HT1080 (cell line): ENCODE results near the gene BTN3A1. TPM values are rescaled to one million over a fixed set of nuclear protein-coding genes. Genes with fewer than 3 reads are reported as not detected.

Experiments
- DNase-seq: peaks from one replicate; pipeline ENCODE4 v3.0.0-alpha.2; 2015; ENCODE audit warnings: low read depth
- total RNA-seq: library from RNA; depleted of rRNA; stranded (reverse); fragments of >200 nt; shearing (Covaris generic); gene quantifications from 2 replicates; pipeline ENCODE4 v1.2.3, GENCODE V29; 2014

BTN3A1 gene
- total RNA-seq, 1 experiment from 2014 or later, result 8.7 TPM

DNA sequence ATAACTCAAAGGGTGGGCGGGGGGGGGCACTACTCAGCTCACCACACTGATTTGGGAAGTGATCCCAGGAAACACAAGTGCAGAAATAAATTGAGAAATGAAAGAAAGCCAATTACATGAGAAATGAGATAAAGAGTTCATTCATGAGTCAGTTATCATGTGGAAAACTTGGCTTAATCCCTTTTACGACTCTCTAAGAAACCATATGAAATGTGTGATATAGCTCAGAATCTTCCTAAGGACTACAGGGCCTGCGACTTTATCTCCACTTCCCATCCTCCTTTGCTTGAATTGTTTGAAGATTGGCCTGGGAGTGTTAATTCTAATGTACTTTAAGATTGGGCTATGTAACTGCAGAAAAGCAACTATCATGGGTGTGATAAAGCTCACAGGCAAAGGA lies 22.8 kb upstream of the BTN3A1 start:
- DNase-seq, result no peak

DNA sequence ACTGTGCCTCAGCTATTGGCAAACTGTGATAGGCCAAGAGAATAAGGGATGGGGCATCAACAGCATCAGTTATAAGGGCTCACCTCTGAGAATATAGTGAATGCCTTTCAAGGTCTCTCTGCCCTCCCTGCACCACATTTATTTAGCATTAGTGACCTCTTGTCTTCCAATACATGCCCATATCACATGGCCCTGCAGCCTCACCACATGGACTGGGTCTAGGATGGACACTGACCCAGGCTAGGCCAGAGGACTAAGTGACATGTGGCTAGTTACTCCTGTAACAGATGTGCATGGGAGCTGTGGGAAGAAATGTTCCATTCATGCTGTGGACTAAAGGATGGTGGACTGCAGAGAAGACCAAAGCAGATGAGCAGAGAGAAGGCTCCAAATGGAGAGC lies 22.3 kb upstream of the BTN3A1 start:
- DNase-seq, result no peak

DNA sequence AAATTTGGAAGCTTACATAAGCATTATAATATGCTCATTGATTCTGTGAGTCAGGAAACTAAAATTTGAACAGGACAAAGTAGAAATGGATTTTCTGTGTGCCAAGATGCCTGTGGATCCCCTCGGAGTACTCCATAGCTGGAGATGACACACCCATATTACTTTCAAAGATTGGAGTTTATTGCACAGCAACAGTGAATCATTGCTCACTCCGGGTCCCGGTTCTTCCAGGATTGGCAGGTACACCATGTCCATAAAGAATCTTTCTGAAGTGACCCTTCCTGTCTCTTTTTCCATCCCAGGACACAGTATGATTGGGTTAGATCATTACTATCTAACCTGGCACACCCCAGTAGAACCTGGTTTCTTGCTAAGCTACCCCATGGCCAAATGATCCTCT lies 21.8 kb upstream of the BTN3A1 start:
- no peak for DNase-seq

DNA sequence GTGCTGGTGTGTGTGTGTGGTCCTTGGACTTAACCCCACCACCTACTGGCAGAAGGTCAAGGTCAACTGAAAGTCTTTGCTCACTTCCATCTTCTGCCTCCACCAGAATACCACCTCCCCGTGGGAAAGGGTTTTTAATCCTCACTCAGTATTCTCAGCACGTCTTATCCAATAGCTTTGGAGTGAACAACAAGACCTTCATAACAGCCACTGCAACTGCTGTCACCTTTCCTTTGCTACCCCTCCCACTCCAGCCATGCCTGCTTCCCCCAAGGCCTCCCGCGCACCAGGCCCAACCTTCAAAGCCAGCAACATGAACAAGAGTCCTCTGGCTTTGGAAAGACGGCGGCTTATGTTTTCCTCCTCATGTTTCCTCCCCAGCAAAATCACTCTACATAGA lies 20.0 kb upstream of the BTN3A1 start:
- no peak for DNase-seq

DNA sequence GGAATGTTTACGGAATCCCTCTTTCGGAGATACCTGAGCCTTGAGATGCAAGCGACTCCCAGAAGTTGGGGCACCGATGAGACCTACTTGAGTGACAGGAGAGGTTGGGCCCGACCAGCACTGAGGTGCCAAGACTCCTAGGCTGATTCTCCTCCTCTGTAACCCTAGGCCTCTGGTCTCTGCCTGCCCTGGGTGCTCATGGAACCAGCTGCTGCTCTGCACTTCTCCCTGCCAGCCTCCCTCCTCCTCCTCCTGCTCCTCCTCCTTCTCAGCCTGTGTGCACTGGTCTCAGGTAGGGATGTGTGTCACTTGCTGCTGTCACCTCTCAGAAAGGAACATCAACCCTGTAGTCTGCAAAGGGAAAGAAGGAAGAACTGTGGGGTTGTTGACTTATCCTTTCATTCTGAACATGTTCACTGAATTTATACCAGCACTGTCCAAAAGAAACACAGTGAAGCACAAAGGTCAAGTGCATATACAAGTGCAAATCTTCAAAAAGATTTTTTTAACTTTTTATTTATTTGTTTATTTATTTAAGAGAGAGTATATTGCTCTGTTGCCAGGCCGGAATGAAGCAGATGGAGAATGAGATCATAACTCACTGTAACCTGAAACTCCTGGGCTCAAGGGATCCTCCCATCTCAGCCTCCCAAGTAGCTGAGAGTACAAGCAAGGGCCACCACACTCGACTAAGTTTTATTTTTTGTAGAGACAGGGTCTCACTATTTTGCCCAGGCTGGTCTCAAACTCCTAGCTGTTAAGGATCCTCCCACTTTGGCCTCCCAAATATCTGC lies 18.3 kb upstream of the BTN3A1 start:
- DNase-seq, result peak; percentile 65

DNA sequence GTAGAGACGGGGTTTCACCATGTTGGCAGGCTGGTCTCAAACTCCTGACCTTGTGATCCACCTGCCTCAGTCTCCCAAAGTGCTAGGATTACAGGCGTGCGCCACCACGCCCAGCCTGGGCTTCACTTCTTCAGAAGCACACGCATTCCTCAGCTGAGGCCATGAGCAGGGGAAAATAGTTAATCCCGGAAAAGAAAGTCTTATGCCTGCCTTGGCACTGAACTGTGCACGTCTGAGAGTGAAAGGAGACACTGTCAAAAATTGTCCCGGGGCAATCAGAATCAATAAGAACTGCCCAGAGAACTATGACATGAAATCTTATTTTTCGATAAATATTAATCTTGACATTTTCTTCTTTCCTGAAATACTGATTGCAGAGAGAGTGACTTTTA lies 16.3 kb upstream of the BTN3A1 start:
- DNase-seq, result no peak

DNA sequence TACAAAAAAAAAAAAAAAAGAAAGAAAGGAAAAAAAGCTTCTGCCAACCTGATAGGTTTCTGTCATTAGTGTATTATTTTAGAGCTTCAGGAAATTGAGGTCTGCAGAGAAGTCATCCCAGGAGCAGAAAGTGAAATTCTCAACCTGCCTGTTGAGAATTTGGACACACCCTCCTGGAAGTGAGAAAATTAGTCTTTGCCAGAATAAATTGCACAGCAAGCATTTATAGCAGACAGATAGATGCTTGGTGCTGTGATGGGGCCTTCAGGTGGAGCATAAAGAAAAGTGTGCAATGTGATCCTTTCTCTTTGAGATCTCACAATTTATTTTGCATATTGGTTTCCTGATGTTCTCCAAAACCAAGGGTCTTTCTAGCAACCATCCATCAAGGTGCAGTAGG lies 14.5 kb upstream of the BTN3A1 start:
- no peak for DNase-seq

DNA sequence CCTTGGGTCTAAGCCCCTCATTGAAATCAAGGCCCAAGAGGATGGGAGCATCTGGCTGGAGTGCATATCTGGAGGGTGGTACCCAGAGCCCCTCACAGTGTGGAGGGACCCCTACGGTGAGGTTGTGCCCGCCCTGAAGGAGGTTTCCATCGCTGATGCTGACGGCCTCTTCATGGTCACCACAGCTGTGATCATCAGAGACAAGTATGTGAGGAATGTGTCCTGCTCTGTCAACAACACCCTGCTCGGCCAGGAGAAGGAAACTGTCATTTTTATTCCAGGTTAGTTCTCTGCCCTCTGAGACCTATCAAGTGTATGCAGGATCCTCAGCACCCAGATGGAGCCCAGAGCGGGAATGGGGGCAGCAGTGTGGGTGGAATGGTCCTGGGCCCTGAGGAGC lies 14.1 kb upstream of the BTN3A1 start:
- no peak for DNase-seq

DNA sequence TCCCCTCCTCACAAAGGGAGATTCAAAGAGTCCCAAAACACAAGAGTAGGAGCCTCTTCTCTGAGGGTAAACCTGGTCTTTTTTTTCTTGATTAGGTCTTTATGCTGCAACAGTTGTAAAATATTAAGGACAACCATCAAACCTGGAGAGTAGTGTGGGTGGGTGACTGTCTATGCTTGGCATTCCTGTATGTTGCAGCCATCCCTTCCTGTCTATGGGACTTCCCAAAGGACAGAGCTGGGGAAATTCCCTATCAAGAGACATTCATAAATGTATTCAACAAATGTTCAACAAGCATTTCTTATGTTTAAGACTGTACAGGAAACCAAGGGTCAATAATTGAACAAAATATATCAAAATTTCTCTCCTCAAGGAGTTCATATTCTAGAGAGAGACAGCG lies 13.6 kb upstream of the BTN3A1 start:
- DNase-seq, result no peak

DNA sequence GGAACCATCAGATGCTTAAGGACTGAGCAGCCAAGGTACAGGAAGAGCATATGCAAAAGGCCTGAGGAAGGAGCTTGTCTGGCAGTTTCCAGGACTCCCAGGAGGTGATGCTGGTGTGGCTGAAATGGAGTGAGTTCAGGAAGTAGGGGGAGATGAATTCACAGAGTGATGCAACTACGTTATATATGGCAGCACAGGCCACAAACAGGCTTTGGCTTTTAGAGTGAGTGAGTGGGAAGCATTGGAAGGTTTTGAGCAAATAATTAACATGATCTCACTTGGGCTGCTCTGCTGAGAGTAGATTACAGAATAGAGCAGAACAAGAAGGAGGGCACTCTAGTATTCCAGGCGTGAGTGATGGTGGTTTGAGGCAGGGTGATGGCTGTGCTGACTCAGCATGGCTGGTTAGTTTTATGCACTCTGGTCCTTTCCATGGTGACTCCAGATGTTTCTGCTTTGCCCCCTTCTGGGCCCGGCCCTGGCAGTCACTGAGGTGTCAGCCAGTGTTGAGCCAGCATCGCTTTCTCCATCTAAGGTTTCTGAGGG lies 12.7 kb upstream of the BTN3A1 start:
- DNase-seq, result peak; percentile 49

DNA sequence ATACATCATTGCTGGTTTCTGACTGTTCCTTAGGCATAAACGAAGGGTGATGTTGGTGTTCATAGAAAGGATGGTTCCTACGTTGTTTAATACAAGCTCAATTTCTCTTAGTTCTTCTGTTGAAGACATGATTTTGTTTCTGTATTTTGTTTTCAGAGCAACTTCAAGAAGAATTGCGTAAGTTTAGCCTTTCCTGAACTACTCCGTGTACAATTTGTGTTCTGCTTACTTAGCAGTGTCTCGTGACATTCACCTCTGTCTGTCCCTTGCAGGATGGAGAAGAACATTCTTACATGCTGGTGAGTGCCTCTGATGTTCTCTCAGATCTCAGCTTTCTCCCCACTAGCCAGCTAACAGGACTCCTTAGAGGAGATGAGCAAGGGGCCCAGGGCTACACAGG lies 11.5 kb upstream of the BTN3A1 start:
- no peak for DNase-seq

DNA sequence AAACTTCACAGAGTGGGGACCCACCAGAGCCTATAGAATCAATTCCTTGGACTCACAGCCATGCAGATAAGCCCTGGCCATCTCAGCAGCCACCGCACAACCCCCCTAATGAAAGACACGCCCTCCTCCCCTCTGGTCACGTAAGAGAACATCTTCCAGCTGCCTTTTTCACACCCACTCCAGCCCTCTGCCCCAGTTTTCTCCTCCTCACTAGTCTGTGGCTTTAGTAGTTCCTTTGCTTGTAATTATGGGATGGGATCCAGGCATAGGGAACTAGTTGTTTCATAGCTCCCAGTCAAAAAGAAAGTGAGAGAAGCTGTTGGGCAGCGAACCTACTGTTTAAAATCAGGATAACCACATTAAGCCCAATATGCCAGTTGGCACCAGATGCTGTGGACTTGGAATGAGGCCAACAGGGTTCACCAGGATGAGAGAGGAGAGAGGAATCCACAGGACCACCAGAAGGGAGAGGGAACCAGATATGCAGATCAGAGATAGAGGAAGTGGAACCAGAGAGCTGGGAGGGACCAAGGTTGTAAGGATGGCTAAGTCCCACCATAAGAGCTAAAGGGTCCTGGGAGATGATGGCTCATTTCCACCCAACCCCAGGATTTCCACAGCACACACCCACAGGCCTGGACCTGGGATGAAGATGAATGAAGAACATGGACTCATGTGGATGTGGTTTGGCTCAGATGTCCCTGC lies 9.0 kb upstream of the BTN3A1 start:
- DNase-seq, result no peak

DNA sequence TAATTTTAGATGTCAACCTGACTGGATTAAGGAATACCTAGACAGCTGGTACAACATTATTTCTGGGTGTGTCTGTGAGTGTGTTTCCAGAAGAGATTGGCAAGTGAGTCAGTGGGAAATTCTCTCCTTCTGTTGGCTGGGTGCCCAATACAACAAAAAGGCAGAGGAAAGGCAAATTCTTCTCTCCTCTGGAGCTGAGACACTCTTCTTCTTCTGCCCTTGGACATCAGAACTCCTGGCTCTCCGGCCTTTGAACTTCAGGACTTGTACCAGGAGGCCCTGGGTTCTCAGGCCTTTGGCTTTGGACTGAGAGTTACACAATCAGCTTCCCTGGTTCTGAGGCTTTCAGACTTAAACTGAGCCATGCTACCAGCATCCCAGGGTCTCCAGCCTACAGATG lies 7.8 kb upstream of the BTN3A1 start:
- DNase-seq, result peak; percentile 86

DNA sequence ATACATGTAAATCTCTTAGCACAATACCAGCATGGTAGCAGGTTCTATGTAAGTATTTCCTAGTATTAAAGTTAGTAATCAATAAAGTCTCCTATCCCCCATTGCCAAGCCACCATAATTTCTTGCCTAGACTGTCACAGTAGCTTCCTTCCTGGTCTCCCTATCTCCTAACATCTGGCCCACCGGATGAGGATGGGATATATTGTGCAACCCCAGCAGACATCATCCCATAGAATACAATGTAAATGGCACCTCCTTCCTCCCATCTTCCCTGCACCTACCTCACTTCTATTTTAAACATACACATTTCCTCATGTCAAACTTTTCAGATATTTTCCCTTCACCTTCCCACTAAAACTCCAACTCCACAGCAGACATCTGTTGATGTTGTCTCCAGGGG lies 3.5 kb upstream of the BTN3A1 start:
- no peak for DNase-seq

DNA sequence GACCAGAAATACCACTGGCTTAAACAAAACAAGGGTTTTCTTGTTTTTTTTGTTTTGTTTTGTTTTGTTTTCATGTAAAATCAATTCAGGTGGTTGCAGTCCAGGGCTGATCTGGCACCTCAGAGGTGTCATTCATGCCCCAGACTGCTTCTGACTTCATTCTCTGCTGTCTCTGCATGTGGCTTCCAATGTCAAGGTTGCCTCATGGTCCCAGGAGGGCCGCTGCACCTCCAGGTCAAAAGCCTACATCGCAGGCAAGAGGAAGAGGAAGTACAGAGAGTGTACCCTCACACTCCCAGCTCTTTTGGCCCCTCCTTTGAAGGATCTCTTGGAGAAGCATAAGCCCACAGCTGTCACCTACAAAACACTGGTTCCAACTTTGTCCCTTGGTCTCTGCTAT lies 1.4 kb upstream of the BTN3A1 start:
- DNase-seq, result no peak

DNA sequence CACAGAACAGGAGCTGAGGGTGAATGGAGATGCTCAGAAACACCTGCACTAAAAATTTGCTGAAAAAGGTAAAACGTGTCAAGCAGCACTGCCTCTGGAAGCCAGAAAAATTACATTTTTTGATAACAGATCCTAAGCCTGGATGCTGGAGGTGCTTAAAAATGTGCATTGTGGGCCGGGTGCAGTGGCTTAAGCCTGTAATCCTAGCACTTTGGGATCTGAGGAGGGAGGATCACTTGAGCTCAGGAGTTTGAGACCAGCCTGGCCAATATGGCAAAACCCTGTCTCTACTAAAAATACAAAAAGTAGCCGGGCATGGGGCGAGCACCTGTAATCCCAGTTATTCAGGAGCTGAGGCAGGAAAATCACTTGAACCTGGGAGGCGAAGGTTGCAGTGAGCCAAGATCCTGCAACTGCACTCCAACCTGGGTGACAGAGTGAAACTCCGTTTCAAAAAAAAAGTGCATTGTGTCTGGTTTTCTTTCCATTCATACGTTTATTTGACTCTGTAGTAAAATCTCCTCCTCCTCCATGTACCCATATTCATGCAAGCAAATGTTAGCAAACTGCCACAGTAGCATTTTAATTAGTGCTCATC lies 587 bp upstream of the BTN3A1 start:
- no peak for DNase-seq

DNA sequence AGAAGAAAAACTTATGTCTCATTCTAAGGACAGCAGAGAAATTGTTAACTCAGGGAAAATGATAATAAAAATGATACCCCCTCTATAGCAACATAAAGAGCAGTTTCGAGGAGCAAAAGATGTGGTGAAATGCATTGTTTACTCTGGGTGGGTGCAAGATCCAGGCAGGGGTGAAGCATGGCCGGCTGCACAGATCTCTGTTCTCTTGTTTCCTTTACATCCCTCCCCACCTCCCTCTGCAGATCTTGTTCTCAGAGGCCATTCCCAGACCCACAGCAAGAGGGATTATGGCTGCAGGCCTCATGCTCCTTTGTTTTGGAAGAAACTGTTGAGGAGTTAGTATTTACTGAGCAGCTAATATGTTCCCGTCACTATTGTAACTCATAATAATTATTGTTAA lies 1.8 kb downstream of the BTN3A1 start:
- DNase-seq, result no peak

DNA sequence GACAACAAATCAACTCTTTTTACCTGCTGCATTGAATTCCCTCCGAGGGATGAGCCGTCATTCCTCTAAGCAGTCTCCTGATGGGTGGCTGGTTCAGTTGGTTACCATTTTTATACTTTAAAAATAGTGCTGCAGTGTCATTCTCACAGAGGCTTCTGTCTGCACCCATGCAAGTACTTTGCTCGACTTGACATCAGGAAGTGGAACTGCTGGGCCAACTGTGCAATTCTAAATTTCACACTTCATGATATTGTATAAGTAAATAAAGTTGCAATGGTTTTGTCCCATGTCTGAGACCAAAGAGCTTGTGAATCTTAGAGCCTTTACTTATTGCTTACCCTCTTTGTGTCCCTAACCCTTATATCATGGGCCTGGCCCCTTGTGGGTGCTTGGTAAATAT lies 2.5 kb downstream of the BTN3A1 start:
- DNase-seq, result no peak

DNA sequence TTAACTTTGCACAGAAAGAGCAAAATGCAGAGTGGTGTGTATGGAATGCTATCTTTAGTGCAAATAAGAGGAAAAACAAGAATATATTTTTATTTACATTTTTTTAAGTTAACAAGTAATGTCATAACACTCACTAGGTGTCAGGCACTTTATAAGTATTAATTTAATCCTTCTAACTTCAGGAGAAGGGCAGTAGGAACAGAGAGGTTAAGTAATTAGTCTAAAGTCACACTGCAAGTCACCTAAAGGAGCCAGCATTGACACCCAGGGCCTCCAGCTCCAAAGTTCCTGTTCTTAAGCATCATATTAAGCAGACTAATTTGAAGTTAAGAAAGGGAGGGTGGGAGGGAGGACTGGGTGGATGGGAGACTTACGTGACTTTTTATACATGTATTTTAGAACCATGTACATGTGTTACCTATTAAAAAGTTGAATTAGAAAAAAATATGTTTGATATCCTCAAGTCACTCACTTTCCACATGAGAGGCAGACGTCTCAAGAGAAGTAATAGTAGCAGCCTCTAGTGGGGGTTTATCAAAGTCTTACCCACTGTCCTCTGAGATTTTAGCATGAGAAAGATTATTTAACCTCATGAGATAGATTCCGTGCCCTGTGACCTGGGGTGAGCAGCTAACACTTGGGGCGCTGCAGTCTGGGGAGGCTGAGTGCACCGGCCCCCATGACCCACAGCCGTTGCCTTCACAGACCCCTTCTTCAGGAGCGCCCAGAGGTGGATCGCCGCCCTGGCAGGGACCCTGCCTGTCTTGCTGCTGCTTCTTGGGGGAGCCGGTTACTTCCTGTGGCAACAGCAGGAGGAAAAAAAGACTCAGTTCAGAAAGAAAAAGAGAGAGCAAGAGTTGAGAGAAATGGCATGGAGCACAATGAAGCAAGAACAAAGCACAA lies 7.0 kb downstream of the BTN3A1 start:
- no peak for DNase-seq

DNA sequence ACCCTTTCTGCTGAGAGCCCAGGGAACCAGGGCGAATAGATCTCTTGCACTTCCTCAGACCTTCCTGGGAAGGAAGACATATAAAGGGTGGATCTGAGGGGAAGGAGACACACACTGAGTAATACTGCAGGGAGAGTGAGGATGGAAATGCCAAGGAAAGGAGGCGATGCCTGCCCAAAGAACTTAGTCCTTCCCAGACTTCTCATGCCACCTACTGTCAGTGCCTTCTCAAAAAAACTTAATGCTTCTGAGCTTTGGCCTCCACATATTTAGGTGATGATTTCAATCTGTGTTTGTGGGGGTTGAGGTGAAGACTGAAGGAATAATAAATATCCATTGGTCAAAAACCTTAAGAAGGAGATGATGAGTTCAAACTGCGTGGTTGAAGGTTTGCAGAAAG lies 9.7 kb downstream of the BTN3A1 start:
- DNase-seq, result peak; percentile 51

DNA sequence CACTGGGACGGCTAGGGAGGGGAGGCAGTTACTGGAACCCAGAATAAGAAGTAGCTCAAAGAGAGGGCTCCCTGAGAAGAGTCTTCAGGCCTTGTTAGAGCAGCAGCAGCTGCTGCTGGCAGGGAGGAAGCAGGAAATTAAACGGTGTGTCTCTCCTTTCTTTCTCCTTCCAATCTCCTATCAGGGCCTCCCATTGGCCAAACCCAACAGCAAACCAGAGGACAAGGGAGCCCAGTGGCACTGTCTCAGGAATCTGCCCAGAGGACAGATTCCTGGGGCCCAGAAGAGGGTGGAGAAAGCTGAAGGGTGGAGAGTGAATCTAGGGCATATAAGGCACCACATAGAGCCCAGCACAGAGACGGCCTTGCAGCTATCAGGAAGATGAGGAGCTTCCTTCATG lies 10.2 kb downstream of the BTN3A1 start:
- no peak for DNase-seq
